Glomerular visceral epithelial cell (primary cell): ENCODE measurements around the gene PRKCA.

ENCODE experiments used
- DNase-seq: peaks from one replicate; pipeline ENCODE4 v3.0.0-alpha.2; 2016; ENCODE audit errors: extremely low spot score

Gene PRKCA

DNA sequence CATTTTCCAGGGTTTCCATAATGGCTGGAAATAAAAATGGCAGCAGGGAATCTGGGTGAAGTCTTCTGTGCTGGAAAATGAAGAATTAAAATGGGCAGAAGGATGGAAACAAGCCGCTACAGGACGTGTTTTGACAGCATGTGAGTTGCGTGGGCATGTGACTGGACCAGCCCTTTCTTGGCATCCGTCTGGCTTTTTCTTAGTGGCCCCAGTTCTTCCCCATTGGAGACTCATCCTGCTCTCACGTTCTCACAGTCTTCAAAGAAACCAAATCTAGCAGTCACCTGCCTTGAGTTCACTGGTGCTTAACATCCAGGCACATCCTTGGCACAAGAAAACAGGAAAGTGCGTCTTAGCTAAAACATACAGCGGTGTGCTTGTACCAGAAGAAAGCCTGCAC, 352.4 kb downstream of the PRKCA start:
- DNase-seq, result no peak

GRCh38 chr17:66655461-66655860, 353.0 kb downstream of the PRKCA start:
- no peak for DNase-seq

- peak; percentile 27 for DNase-seq
Measured at GRCh38 chr17:66655861-66656260, 353.4 kb downstream of the PRKCA start.

- DNase-seq, result peak; percentile 85
Measured at GRCh38 chr17:66661411-66662256, 359.2 kb downstream of the PRKCA start.

- no peak for DNase-seq
Measured at GRCh38 chr17:66662496-66662895, 360.1 kb downstream of the PRKCA start.

- DNase-seq, result no peak
Measured at GRCh38 chr17:66663041-66663606, 360.7 kb downstream of the PRKCA start.

DNA sequence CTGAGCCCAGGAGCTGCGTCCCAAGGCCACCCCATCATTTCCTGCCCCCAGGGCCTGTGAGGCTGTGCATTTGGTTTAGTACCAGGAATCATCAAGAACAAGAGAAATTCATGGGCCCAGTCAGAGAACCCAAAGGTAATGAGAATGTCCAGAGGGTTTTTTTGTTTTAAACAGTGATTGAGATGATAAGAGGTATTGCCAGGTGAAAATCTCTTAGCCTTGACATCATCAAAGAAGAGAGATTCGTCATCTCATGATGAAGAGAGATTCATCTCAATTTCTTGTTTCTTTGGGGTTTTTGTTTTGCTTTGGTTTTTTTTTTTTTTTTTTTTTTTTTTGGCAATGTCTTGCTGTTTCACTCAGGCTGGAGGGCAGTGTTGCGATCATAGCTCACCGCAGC, 361.9 kb downstream of the PRKCA start:
- DNase-seq, result no peak

DNA sequence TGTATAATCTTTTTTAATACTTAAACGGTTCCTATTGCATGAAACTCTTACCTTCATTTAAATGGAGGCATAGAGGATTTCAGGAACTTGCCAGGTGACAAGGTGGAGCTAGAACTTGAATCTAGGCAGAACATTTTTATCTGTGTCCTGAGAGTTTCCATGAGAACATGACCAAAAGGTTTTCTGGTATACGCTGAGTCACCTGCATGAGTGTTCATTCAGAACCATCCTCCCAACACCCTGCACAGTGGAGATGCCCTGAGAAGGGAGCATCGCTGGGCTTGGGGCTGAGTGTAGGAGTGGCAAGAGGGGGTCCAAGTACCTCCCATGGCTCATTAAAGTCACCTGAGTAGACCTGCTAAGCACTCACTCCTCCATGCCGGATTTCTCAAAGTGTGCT, 362.8 kb downstream of the PRKCA start:
- DNase-seq, result no peak

DNA sequence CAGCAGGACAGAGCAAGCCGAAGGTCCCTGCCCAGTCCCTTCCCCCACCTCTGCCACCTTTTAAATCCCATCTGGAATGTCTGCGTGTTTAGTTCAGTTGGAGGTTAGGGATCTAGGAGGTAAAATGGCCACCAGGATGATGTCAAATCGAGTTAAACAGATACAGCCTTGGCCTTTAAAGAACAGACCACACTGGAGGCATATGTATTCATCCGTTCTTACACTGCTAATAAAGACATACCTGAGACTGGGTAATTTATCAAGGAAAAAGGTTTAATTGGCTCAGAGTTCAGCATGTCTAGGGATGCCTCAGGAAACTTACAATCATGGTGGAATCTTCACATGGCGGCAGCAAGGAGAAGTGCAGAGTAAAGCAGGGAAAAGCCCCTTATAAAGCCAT, 364.7 kb downstream of the PRKCA start:
- DNase-seq, result no peak

DNA sequence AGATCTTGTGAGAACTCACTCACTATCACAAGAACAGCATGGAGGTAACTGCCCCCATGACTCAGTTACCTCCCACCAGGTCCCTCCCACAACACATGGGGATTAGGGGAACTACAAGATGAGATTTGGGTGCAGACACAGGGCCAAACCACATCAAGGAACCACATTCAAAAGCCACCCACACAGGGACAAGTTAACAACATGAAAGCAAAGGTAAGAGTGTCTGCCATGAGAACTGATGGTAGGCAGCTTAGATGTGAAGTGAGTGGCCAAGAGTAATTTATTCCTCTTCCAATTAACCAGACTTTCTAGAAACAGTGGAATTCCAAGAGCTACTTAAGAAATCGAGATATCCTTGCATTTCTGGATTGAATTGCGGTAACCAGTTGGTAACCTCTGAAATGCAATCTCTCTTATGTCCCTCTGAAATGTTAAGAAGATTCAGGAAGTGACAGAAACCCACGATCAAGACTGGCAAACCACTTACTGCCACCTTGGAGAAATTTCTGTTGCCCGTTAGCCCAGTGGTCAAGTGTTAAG, 365.1 kb downstream of the PRKCA start:
- DNase-seq, result no peak

DNA sequence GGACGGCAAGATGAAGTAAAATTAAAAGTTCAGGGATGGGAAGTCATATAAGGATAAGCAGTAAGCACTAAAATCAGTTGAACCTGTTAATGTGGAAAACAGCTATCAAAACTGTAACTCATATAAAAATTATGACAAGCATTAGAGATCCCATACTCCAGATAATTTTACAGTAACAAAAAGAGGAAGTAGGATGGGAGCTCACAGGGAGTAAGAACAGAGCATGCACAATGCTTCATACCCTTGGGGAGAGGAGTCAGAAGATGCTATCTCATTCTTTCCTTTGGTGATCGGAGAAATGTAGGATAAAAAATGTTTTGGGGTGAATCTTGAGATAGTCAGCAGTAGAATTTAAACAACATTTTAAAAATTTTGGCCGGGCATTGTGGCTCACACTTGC, 367.8 kb downstream of the PRKCA start:
- DNase-seq, result no peak

DNA sequence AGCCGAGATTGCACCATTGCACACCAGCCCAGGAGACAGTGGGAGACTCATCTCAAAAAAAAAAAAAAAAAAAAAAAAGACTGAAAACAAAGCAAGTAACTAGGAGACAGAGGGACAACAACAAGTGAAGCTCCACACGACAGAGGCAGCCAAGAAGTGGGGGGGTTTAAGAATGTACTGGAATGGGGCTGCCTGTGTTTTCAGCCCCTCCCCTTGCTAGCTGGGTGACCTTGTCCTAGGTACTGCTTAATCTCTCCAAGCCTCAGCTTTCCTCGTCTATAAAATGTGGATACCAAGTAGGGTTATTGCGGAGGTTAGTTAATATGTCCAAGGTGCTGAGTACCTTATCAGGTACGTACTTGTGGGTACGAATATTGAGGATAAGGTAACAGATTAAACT, 368.7 kb downstream of the PRKCA start:
- DNase-seq, result peak; percentile 22

DNA sequence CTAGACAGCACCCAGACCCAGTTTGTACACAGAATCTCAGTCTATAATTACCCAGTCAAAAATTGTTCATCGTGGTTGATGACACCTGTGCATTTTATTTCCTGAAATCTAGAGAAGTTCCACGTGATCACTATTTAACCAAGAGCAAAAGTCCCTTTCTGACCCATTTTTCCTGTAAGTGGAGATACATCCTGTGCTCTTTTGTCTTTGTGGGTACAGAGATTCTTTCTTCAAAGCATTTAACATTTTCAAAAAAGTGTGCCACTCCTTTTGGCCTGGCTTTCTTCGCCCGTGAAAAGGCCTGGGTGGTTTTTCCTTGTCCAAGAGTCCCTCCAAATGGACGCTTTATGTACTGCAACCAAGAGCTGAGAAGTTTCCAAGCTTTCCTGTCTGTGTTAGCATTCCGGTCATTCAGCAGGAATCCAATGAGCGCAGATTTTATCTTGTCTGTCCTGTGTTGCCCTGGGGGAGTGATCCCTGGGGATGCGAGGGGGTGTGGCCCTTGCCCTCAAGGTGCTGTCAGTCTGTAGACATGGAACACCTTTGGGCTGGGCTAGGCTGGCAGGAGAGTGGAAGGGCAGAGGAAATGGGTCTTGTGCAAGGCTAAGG, 371.4 kb downstream of the PRKCA start:
- peak; percentile 64 for DNase-seq

DNA sequence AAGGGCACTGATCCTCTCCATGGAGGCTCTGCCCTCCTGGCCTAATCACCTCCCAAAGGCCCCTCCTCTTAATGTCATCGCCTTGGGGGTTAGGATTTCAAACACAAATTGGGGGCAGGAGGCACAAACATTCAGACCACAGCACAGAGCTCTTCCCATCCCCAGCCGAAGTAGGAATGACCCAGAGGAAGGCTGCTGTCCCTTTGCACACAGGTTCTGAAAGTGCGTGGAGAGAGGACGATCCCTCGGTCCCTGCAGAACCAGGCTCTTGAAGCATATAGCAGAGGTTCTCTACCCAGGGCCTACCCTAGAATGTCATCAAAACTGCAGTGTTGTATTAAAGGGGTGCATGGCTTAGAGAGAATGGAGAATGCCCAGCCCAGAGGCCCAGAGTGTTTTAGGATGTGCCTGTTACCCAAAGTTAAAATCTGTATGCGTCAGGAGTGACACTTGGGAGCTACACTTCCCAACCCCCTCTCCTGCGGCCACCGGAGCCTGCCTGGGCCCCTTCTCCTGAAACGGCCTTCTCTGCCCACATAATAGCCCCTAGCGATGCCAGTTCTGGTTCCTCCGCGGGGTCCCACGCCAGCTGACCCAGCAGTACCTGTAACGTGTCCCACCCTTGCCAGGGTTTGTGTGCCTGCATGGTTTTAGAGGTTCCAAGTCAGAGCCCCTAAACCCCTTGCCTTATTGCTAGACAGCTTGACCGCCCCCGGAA, 373.0 kb downstream of the PRKCA start:
- no peak for DNase-seq

GRCh38 chr17:66675991-66676371, 373.6 kb downstream of the PRKCA start:
- no peak for DNase-seq

- DNase-seq, result no peak
Measured at GRCh38 chr17:66676421-66676820, 374.0 kb downstream of the PRKCA start.

DNA sequence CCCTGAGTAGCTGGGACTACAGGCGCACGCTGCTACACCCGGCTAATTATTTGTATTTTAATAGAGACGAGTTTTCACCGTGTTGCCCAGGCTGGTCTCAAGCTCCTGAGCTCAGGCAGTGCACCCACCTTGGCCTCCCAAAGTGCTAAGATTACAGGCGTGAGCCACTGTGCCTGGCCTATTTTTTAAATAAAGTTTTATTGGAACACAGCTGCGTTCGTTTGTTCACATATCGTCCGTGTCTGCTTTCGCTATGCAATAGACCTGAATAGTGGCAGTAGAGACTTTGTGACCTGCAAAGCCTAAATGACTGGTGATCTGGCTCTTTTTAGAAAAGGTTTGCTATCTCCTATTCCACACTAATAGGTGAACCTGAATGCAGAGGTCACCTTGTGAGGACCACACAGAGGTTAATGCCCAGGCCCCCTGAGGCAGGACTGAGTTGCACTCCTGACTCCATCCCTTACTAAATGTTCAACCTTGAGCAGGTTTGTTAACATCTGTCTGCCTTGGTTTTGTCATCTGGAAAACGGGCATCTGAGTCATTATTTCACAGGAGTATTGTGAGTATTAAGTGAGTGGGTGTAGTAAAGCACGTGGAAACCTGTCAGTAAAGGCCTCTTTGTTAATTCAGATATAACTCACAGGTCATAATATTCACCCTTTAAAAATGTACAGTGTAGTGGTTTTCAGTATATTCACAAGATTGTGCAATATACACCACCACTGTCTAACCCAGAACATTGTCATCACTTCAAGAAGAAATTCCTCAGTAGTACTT, 375.0 kb downstream of the PRKCA start:
- DNase-seq, result peak; percentile 30

GRCh38 chr17:66678061-66678460, 375.6 kb downstream of the PRKCA start:
- DNase-seq, result no peak

DNA sequence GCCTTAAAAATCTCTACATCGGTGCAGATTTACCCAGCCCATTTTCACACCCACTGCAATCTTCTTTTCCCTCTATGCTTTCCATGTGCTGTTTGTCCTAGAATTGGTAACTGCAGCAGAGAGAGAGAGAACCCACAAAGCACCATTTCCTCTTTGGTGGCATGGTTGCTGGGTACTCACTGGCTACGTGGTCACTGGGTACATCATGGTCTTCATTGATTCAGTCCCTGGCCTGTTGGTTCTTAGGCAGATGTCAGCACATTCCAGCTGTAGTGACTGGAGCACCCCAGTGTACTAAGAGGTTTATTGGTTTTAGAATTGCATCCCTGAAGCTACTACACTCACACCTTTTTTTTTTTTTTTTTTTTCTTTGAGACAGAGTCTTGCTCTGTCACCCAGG, 376.4 kb downstream of the PRKCA start:
- DNase-seq, result no peak

DNA sequence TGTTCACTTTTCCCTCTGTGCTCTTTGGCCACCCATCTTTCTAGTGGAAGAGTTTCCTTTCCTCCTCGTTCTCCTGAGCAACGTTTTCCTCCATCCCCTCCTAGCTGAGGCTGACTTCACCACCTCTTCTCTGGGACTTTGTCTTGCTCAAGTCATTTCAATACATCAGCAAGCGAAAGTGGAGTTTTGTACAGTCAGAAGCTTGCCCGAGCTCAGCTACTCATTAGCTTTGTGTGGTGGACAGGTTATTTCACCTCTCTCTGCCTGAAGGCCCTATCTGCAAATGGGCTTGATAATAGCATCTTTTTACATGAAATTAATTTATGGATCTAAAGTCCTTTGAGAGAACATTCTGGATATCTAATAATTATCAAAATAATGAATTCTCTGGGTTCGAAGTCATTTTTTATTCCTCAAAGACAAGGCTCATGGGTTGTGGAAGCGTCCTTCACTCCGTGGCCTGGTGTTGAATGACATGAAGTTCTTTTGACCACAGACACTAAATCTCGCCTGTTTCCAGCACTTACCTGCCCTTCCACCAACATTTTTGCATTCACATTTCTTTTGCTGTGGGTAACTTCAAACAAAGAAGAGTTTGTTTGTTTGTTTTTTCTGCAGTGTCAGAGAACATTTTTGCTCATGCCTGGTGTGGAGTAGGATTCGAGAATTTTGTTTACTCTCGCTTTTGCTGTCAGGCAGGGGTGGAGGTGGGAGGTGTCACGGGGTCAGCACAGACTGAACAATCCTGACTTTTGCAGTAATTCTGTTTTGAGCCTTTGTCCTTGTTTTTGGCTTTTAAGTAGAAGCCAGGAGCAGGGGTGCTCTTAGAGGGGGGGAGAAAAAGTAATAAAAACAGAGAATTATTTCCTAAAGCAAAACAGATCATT, 377.5 kb downstream of the PRKCA start:
- no peak for DNase-seq
